DLD1 (cell line): ENCODE data around the gene HOXD11.

Source experiments
- in situ Hi-C: cut with HindIII; loops from 2 replicates; pipeline ENCODE4 v1.10.0; 2017; ENCODE audit warnings: low sequenced_read_pairs

Gene HOXD11

DNA sequence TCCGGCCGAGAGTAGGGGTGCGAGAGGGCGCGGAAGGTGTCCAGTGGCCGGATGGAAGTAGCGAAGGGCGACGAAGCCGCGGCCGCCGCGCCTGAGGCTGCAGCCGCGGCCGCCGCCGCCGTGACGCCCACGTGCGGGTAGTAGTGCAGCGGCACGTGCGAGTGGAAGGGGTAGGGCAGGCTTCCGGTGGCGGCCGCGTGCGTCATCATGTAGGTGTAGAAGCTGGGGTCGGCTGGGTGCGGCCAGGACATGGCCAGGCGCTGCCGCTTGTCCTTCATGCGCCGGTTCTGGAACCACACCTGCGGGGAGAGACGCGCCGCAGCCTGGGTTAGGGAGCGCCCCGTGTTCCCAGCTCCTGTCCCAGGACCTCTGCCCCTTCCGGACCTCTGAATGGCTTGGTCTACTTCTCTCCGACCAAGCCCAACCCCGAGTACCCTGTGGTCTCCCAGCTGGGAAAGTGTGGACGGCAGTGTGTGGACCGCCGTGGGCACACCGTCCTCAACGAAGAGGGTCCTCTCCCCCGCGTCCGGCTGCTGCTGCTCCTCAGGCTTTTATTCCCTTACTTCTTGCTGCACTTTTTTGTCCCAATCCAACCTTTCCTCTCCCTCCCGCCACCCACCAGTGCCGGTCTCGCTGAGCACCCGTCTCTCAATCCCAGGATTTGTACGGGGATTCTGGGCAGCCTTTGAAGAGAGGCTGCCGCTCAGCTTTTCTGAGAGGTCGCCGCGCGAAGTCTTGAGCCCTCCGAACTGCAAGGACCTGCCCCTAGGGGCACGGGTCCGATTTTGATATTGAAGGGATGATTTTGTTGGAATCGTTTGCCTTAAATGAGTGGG, 26.3 kb upstream of the HOXD11 start:
- in situ Hi-C loops, result no loop called here

DNA sequence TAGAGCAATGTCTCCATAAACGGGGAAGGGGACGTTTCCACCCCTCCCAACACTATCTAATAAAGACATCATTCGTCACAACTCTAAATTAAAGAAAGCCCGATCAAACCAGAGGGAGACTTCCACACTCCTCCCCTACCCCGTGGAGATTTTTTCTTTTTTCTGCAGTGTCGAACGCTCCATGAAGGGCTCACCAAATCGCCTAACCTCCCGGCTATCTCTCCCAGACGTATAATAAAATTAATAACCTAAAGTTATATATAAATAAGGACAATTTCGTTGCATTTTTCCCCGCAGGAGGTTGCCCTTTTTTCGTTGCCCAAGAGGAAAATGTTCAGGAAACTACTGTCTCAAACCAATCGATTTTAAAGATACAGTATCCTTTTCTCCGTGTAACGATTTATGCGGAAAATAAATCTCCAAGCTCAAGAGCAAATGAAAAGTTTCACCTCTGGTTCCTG, 25.7 kb upstream of the HOXD11 start:
- in situ Hi-C loops, result no loop called here

DNA sequence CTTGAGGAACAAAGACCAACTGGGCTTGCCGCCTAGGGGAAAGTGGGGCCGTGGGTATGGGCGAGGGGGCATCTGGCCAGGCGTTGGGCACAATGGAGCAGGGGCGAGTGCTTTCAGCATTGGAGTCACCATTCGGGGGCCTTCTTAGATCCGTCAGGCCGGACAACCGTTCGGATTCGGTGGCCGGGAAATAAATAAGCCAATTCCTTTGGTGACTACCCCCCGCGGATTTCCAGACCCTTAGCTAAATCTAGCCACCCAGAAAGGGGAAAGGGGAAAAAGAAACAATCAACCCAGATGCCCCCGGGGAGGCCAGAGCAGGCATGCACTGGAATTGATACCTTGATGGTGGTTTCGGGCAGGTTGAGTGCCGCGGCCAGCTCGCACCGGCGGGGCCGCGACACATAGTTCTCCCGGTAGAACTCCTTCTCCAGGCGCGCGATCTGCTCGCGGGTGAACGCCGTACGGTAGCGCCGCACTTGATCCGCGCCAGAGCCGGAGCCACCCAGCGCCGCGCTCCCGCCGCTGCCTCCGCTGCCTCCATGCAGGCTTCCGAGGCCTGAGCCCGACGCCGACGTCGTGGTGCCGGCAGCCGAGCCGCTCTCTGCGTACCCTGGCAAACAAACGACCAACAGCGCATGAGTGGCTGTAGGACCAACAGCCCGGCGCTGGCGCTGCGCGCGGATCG, 25.1 kb upstream of the HOXD11 start:
- in situ Hi-C loops, result no loop called here

DNA sequence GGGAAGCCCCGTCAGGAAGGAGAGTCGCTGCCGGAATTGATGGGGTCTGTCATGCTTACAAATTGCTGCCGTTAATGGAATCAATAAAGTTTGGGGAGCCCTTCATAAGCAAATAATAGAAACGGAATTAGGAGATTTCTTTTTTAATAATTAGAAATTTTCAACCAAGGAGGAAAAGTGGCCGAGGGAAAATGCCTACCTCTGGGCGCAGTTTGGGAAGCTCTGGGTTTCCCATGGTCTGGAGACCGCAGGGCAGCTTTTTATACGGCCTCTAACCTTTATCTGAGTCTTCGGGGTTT, 24.6 kb upstream of the HOXD11 start:
- in situ Hi-C loops, result no loop called here

DNA sequence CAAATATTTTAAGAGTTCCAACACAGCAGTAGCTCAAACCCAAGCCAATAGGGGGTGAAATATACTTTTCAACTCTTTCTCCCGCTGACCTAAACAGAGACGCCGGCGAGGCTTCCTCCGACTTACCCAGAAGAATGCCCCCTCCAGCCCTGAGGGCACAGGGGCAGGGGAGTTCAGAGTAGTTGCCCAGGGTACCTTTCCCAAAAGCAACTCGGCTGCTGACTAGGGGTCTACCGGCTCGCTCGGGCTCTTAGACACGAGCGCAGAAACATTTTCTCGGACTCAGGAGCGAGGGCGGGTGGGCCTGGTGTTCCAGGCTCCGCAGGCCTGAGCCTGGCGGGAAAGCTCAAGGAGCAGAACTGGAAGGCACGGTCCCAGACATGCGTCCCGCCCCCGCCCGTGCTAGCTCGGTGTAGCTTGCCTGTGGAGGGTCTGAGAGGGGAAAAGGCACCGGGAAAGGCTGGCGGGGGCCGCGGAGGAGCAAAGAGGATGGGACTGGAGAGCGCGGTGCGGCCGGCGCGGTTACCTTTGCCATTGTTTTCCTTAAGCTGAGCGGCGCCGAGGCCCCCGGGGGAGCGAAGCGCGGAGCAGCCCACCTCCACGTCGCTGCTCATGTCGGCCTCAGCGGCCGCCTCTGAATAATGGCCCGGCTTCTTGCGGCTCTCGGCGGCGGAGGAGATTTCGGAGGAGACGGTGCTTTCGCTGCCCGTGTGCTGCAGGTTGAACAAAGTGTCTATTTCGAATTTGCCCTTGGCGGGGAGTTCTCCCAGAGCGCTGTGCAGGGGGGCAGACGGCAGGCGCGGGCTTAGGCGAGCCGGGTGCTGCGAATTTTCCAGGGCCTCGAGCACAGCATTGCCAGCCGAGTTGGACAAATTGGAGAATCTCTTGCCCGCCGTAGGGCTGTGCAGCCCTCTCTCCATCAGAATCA, 24.0 kb upstream of the HOXD11 start:
- in situ Hi-C loops, result no loop called here

DNA sequence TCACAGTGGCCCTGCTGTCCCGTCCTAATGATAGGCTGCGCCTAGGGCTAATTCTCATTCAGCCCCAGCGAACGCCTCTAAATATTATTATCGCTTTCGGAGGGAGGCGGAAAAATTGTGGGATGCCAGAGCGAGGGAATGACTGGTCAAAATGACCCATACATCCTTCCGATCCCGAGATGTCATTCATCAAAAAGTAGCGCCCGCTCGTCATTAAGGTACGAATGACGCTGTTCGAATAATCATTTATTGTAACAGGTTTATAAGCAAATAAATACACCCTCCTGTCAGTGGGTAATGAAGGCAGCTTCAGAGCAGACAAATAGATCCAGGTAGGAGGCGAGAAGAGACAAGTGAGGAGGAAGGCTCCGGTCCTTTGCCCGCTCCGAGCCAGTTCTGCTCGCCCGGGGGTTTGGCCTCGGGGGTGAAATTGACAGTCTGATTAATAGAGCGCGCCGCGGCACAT, 23.3 kb upstream of the HOXD11 start, which contains the start of gene EVX2:
Gene EVX2, minus strand, starts transcription at position 167 of the 466 bp plus-strand sequence. CDS start 186 bp downstream, outside the sequence.
- in situ Hi-C loops, result no loop called here

DNA sequence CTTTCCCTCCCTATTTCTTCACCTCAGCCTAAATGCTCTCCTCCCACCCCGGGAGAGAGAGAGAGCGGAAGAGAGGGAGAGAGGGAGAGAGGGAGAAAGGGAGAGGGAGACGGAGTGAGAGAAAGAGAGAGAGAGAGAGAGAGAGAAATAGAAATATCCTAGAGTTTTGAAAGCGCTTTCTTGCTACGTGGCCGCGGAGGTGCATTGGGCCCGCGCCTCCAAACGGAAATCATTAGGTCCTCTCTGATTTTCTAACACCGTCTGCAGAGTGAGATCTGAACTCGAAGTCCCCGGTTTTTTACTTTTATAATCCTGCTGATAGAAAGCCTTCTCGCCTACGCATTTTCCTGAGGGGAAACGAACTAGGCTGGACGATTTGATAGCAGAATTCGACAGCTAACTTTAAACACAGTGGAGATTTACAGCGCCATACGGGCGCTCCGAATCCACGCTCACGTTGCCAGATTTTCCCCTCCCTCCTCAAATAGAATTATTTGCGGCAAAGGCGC, 22.4 kb upstream of the HOXD11 start:
- in situ Hi-C loops, result no loop called here

DNA sequence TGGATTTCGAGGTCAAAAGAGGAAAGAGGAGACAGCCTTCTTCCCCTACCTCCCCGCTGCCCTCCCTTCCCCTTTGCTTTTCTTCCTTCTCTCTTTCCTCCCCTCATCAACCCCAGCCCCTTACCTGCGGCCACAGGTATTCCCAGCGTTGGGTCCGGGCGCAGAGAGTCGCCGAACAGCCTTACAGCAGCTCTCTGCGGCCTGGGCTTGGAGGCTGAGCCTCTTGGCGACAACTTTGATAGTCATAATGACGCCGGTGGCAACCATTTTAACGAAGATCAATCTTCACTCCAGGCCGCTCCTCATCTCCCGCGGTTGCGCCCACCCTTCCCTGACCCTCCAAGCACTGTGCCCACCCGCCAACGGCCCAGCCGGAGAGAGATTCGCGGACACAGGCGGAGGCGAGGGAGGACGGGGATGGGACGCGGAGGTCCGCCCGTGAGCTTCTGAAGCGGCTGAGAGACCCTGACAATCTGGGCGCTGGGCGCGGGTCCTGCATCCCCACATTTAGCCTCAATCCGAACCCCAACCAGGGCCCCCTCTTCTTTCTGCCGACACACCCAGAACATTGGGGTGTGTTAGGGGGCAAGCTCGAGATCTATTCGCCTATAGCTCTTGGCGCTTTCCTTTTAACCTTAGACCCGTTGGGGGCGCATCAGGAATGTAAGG, 21.8 kb upstream of the HOXD11 start:
- in situ Hi-C loops, result no loop called here

DNA sequence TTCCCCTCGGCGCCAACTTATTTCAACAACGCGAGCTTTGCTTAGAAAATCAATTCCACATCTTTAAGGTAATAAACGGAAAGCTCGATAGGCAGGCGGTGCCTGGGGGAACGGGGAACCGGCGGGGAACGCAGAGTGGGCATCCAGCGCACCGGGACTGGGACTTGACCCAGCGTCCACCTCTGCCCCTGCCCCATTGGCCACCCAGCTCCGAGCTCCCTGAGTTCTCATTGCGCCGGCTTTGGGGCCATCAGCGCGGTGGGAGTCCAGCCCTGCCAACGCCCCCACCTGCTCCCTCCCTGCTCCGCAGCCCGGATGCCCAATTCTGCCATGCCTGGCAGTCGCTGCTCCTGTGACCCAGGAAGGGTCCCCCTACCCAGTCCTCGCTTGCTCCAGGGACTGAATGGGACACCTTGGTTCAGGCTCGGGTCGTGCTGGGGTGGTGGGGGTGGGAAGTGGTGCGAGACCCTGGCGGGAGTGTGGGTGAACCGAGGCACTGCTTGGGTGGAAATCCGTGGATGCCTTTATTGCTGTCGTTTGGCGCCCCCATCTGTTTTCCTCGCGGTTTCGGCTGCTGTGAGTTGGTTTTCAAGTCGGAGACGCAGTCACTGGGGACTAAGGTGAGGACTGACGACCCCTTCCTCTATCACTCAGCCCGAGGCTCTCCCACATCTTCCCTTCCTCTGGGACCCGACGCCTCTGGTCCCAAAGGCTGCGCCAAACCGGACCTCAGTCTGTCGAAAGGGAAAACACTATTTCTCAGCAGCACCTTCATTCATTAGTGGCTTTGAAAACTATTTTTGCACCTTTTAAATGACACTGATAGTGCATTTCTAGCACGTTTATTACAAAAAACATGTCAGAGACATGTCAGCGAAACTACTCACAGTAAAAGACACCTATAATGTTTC, 21.0 kb upstream of the HOXD11 start:
- in situ Hi-C loops, result no loop called here

DNA sequence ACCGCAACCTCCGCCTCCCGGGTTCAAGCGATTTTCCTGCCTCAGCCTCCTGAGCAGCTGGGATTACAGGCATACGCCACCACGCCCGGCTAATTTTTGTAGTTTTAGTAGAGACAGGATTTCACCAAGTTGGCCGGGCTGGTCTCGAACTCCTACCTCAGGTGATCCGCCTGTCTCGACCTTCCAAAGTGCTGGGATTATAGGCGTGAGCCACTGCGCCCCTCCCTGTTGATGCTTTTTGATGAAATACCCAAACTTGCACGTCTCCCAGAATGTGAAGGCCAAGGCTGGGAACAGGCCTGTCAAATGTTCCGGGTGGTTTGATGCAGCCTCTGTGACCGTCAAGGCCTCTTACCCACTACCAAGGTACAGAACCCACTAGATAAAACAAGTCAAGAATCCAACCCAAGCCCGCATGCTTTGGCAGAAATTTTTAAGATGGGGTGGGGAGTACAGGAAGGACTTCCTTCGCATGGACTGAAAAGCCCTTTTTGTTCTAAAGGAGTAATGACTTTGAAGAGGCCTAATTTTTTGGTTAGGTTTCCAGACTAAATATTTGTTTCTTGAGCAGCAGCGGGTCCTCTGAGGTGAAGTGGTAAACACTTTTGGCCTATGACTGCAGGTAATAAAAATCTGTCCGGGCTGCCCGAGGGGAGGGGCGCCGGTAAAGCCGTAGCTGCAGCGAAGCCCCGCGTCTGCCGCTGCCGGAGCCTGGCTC, 19.6 kb upstream of the HOXD11 start:
- in situ Hi-C loops, result no loop called here

DNA sequence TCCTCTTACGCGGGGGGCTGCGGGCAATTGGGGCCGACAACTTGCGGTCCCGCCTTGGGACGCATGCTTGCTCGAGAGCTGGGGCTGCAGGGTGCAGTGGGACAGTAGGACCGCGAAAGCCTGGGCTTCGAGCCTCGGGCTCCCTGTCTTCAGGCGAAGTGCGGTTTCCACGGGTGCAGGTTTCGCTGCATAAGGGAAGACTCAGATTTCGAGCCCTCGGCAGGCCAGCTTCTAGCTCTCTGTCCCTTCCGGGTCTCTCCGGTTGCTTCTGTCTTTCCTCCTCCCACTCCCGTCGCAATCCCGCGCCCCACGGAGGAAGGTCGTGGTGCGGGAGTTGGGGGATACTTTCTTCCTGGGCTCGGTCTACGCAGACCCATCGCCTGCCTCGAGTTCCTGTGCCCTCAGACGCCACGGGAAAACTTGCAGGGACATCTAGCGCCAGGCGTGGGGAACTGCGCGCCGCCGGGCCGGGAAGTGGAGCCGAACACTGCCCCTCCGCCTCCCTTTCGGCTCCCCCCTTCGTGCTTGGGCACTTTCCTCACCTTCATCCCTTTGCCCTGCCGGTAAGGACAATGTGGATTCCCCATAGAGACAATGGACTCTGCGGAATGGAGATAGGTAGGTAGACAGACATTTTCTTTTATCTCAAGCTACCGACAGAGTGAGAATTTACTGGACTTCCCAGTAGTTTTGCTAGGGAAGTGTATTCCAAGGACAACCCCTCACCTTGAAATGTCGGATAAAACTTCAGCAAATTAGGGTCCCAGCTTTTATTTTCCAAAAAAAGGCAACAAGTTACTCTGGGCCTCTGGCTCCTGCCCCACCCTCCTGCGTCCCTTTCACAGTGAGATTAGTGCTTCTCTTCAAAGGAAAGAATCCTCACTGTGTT, 18.8 kb upstream of the HOXD11 start:
- in situ Hi-C loops, result no loop called here

DNA sequence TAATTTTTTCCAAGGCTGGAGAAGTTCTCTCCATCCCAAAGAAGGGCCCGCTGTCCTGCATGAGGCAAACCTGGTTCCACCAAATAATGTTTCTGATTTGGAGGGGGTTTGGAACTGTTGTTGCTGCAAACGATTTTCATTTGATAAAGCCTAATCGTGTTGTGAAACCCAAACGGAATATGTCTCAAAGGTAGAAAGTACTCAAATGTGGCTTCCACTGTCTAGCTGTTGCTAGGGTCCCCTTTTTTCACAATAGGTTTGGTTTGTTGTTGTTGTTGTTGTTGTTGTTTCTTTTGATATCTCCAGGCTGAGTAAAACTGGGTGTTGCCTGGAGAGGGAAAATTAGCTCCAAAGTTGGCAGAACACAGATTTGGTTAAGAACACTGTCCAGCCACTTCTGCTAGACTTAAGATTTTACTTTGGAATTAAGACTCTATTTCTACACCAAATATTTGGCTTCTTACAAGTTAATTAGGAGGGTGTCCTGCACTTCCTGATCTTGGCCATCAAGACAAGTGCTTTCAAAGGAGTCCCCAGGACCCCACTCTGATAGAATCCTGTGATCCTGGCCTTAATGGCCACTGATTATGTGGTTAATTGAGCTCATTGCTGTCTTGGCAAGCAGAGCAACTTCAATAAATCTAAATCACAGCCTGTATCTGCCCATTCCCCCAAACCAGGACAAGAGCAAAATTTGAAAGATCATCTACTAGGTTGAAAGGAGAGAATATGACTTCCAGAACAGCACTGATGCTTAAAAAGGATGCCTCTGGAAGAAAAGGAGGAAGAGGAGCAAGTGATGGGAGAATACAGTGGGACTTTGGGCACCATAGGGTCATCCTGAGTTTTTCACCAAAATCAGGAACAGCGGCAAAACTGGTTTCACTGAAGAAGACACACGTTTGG, 17.9 kb upstream of the HOXD11 start:
- in situ Hi-C loops, result no loop called here

DNA sequence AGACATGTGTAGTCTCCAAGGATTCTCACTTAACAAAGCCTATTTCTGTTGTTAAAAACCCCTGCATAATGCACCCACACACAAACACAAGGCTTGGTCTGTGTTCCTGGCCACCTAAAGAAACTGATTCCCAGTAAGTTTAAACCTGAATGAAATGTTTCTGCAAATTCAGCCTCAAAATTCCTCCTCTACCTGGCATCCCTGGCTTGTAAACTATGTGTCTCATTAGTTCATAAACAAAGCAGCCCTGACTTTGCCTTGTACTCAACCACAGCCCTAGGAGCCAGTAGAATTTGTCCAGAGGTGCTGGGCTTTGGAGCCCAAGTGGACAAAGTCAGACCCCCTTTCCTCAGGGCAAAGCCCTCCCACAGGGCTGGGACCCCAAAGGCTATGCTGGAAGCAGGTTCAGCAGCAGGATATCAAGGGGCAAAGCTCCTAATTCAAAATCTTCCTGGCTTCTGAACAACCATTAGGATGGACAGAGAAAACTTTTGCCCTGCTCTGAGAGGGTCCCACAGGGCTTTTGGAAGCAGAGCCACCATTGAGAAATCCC, 17.2 kb upstream of the HOXD11 start:
- in situ Hi-C loops, result loop anchor here (10.0 kb wide), 1 partner anchor 715 kb away; no protein-coding TSS in a partner anchor

DNA sequence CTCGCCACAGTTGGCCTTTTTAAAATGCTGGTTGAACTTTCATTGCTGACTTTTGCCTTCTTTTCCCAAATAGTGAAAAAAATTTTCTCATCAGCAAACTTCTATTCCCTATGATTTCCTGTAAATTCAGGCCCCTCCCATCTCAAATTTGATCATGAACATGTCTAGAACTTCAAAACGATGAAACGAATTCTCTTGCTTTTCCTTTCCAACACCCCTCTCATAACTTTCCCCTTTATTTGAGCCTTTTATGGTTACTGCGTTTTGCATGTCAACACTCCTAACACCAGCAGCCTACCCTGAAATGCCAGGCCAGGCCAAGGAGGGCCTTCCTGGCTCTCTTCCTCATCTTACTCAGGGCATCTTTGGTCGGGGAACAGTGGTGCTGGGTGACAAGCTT, 16.2 kb upstream of the HOXD11 start:
- in situ Hi-C loops, result loop anchor here (10.0 kb wide), 1 partner anchor 716 kb away; no protein-coding TSS in a partner anchor

DNA sequence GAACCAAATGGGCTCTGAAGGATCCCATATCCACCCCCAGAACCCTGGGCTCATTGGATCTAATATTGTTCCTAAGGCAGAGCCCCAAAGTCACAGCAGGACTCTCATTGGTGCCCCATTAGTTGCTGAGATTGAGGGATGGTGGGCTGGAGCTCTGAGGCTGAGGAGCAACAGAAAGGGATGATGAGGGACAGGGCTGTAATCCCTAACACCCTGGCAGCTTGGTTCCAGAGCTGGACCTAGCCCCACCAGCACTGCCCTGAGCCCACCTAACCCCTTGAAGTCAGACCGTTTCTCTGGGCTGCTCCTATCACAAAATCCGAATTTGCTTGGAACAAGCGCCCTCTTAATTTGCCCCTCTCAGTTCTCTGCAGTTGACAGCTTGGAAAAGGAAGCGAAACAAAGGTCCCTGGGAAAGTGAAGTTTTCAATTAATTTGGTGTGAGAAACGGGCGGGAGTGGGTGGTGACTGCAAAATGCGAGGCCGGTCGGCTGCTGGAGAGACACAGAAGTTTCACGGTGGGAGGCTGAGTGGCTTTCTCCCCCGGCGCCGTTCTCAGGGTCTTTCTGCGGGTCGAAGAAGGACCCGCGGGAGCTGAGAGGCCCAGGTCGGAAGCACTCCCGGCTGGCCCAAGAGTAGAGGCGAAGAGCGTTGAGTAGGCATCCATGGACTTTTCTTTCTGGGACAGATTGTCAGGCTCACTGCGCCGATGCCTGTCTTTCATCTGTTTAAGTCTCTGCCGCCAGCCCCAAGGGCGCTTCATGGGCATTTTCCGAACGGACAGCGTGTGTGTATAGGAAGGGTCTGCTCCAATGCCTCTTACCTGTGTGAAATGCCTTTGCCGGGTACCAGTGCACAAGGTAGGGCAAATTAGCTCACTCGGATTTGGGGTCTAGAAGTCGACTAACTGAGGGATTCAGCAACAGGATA, 15.5 kb upstream of the HOXD11 start:
- in situ Hi-C loops, result loop anchor here (10.0 kb wide), 1 partner anchor 717 kb away; no protein-coding TSS in a partner anchor
